Natural killer cell (primary cell): ENCODE data around the gene MCRS1. TPM values are rescaled to one million over a fixed set of nuclear protein-coding genes. Genes with fewer than 3 reads are reported as not detected.

Source experiments
- ATAC-seq, 3 donors: fragments of 150-1000 bp in 2 of 3; fragments of 200-7000 bp in 1 of 3; cut with Tn5 transposase; 1 replicate in 1 of 3; 2 replicates in 2 of 3; pipeline ENCODE4 v1.10.0; 2021; ENCODE audit warnings: mild to moderate bottlenecking in 2 of 3, moderate library complexity in 2 of 3
- DNase-seq, 2 donors: peaks; one replicate each; pipeline versions ENCODE4 v3.0.0 to v3.0.0-alpha.2; 2013 to 2021; ENCODE audit warnings: mixed read lengths in 1 of 2
- H3K27ac ChIP-seq: one replicate; pipeline ENCODE4 v1.5.1; 2013; ENCODE audit warnings: mild to moderate bottlenecking, low read length
- H3K27me3 ChIP-seq: one replicate; pipeline ENCODE4 v1.6.1; 2013; ENCODE audit warnings: low read length; ENCODE audit not compliant: control insufficient read depth, insufficient read depth
- H3K36me3 ChIP-seq: one replicate; pipeline ENCODE4 v1.6.1; 2013; ENCODE audit warnings: low read length; ENCODE audit not compliant: control insufficient read depth, insufficient read depth
- H3K4me1 ChIP-seq: one replicate; pipeline ENCODE4 v1.6.1; 2013; ENCODE audit warnings: low read length; ENCODE audit not compliant: control insufficient read depth, insufficient read depth
- H3K4me3 ChIP-seq: one replicate; pipeline ENCODE4 v1.5.1; 2013; ENCODE audit warnings: low read length
- H3K9me3 ChIP-seq: one replicate; pipeline ENCODE4 v1.6.1; 2013; ENCODE audit warnings: low read length; ENCODE audit not compliant: control insufficient read depth, insufficient read depth
- H3K27ac Mint-ChIP-seq, 2 donors: one replicate each; pipeline ENCODE4 v1.8.0; 2022; ENCODE audit warnings: mild to moderate bottlenecking in 2 of 2, mixed read lengths in 2 of 2, moderate library complexity in 1 of 2
- H3K27me3 Mint-ChIP-seq, 2 donors: one replicate each; pipeline ENCODE4 v1.8.0; 2022; ENCODE audit warnings: low read depth in 2 of 2, mixed read lengths in 2 of 2
- H3K36me3 Mint-ChIP-seq: one replicate; pipeline ENCODE4 v1.8.0; 2022; ENCODE audit warnings: mixed read lengths
- H3K4me1 Mint-ChIP-seq, 2 donors: one replicate each; pipeline ENCODE4 v1.8.0; 2022; ENCODE audit warnings: mixed read lengths in 2 of 2
- H3K4me3 Mint-ChIP-seq: one replicate; pipeline ENCODE4 v1.8.0; 2022; ENCODE audit warnings: mild to moderate bottlenecking, moderate library complexity, mixed read lengths
- H3K9me3 Mint-ChIP-seq, 2 donors: one replicate each; pipeline ENCODE4 v1.8.0; 2022; ENCODE audit warnings: mixed read lengths in 2 of 2
- CTCF ChIP-seq: fragments of 200-600 bp; IDR thresholded peaks from one replicate; pipeline ENCODE4 v1.8.0; 2022; ENCODE audit warnings: antibody characterized with exemption
- whole genome bisulfite sequencing: methylation state at CpG from one replicate; pipeline ENCODE4 v1.1.7; 2013; ENCODE audit warnings: missing lambda C conversion rate; ENCODE audit not compliant: insufficient coverage; 5-methylcytosine and 5-hydroxymethylcytosine counted together
- intact Hi-C: fragments of 100-400 bp; cut with micrococcal nuclease; formaldehyde crosslinking; loops from one replicate; pipeline ENCODE4 v1.14.2; 2022
- total RNA-seq, 4 donors: library from RNA; stranded (reverse); fragments of 120-200 nt in 1 of 4; gene quantifications; one replicate each; pipeline versions ENCODE4 v1.2.3 to v1.2.4, GENCODE V29; 2013 to 2022

Gene MCRS1
- total RNA-seq, 3 donors from 2014 or later (not counting 1 experiment from before 2014, with no cell fraction given): 78.4 to 96.5 (median 83.9) TPM

DNA sequence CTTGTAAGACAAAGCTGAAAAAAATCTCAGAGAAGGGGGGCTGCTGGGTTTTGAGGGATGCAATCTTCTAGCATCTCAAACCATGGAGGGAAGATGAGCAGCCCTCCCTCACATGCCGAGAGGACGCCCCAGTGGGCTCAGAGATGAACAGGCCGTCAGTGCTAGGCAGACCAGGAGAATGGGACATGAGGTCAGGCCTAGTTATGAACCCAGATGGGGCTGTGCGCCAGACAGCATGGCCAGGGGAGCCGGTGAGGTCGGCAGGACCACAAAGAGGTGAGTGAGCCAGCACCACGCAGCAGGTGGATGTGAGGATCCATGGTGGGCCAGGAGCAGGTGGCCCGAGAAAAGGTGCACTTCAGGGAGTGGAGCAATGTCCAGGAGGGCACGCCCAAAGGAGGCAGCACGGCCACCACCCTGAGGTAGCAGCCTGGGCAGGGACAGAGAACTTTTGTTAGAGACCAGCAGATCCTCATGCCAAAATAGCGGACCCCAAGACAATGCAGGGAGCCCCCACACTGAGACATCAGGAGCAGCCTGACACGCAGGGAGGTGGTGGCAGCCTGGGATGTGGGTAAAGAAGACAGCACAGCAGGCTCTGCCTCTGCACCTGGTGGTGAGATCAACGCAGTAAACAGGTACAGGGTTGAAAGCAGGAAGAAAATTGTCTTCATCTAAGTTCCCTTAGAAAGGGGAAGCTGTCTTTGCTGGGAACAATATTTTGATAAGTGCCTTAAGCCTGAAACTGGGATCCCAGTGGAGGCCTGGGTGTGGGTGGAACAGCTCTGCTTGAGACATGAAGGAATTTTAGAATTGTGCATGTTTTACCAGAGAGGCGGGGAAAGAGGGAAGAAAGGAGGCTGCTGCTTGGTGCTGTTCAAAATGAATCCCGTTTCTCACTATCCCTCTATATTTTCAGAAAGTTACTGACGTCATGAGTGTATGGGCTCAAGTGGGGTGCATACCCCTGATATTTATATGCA is 17.8 kb upstream of the MCRS1 start:
- no peak overlapping the region for H3K4me3 Mint-ChIP-seq
- no peaks in the 10 kb centered on the region for H3K27me3 ChIP-seq
- H3K9me3 Mint-ChIP-seq: no peaks in the 10 kb centered on the region
- H3K36me3 Mint-ChIP-seq: no peaks in the 10 kb centered on the region
- H3K9me3 ChIP-seq: no peaks in the 10 kb centered on the region
- peaks cover 0 to 7% of the 10 kb centered on the region in 2 donors for H3K4me1 Mint-ChIP-seq
- H3K27ac ChIP-seq: no peak overlapping the region
- no peaks in the 10 kb centered on the region for H3K27me3 Mint-ChIP-seq
- H3K4me1 ChIP-seq: no peaks in the 10 kb centered on the region
- no peak for TF ChIP-seq CTCF
- WGBS: 96% methylated on average over 16 of the region's 16 CpGs
- H3K4me3 ChIP-seq: no peak overlapping the region
- ATAC-seq: no peak
- H3K36me3 ChIP-seq: peaks cover 3% of the 10 kb centered on the region
- H3K27ac Mint-ChIP-seq: no peak overlapping the region
- intact Hi-C loops: no loop called here
- no peak for DNase-seq

GRCh38 chr12:49584591-49584990 is 16.6 kb upstream of the MCRS1 start:
- H3K27ac Mint-ChIP-seq: no peak overlapping the region
- no peak for TF ChIP-seq CTCF
- H3K4me1 Mint-ChIP-seq: peaks cover 0 to 13% of the 10 kb centered on the region in 2 donors
- WGBS: 92% methylated on average over 7 of the region's 7 CpGs
- H3K4me3 Mint-ChIP-seq: no peak overlapping the region
- H3K9me3 ChIP-seq: no peaks in the 10 kb centered on the region
- no peak for DNase-seq
- no peaks in the 10 kb centered on the region for H3K27me3 ChIP-seq
- no peaks in the 10 kb centered on the region for H3K36me3 Mint-ChIP-seq
- H3K27me3 Mint-ChIP-seq: no peaks in the 10 kb centered on the region
- H3K4me1 ChIP-seq: no peaks in the 10 kb centered on the region
- peaks cover 3% of the 10 kb centered on the region for H3K36me3 ChIP-seq
- H3K27ac ChIP-seq: no peak overlapping the region
- no peak for ATAC-seq
- H3K4me3 ChIP-seq: no peak overlapping the region
- intact Hi-C loops: no loop called here
- no peaks in the 10 kb centered on the region for H3K9me3 Mint-ChIP-seq

- 98% methylated on average over 13 of the region's 13 CpGs for WGBS
- Histone ChIP-seq H3K4me1 (no peaks in the 10 kb centered on the region), H3K36me3 (peaks cover 3% of the 10 kb centered on the region), H3K9me3 (no peaks in the 10 kb centered on the region), H3K27ac (no peak overlapping the region), H3K27me3 (no peaks in the 10 kb centered on the region), H3K4me3 (no peak overlapping the region)
- Mint-ChIP-seq H3K4me1 (peaks cover 0 to 13% of the 10 kb centered on the region in 2 donors), H3K4me3 (no peak overlapping the region), H3K36me3 (no peaks in the 10 kb centered on the region), H3K27me3 (no peaks in the 10 kb centered on the region), H3K27ac (no peak overlapping the region), H3K9me3 (no peaks in the 10 kb centered on the region)
- no peak for TF ChIP-seq CTCF
- intact Hi-C loops: no loop called here
- ATAC-seq: no peak
- no peak for DNase-seq
These were observed 15.6 kb upstream of the MCRS1 start for GRCh38 chr12:49583366-49584094.
